ENCODE results near the gene CUX1. TPM values are rescaled to one million over a fixed set of nuclear protein-coding genes. Genes with fewer than 3 reads are reported as not detected.

Gene CUX1
- total RNA-seq, 1 donor from 2014 or later: 50.6 TPM

DNA sequence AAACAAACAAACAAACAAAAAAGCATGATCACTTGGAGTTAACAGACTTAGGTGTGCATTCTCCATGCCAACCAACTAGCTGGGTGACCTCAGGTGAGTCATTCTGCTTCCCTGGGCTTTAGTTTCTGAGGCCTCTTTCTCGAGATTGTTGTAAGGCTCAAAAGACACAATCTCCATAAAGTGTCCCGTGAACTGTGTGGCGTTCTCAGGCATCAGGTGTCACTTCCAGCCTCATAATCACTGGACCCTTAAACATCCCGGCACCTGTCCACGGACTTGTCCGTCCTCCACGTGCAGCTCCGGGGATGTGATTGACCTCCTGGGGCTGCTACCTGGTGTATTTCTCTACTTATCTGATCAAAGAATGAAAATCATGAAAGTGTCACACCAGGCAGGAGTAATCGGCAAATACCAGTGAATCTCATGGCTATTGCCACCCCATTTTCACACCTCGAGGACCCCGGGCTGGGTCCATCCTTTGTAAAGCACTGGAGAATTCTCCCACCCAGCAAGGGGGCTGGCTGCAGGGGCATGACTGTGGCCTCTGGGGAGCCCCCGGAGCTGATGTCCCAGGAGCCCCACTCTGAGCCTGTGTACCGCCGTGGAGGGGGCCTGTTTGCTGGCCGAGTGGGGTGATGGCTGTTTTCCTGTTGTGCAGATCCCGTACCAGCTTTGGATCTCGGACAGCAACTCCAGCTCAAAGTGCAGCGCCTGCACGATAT, 279.4 kb downstream of the CUX1 start:
- Mint-ChIP-seq H3K4me3 (ENCODE audit: unreplicated experiment) (no peak overlapping the region), H3K9me3 (ENCODE audit: unreplicated experiment) (no peaks in the 10 kb centered on the region), H3K4me1 (ENCODE audit: low read depth, unreplicated experiment) (peaks cover 4% of the 10 kb centered on the region), H3K36me3 (ENCODE audit: low read depth, unreplicated experiment) (peaks cover 12% of the 10 kb centered on the region), H3K27ac (ENCODE audit: unreplicated experiment) (no peak overlapping the region), H3K27me3 (ENCODE audit: low read depth, unreplicated experiment) (no peaks in the 10 kb centered on the region)
- no peak overlapping the region for H3K27ac ChIP-seq (ENCODE audit: low read depth, low read length)
- no peak for TF ChIP-seq EZH2 (IDR thresholded peaks at IDR 0.05; ENCODE audit: insufficient read depth, low read length)
- TF ChIP-seq CTCF (IDR thresholded peaks at IDR 0.05; ENCODE audit: insufficient read depth, low read depth, low read length): no peak
- no peak overlapping the region for H3K9ac ChIP-seq (ENCODE audit: low read length)
- no peak overlapping the region for H2AFZ ChIP-seq (ENCODE audit: low read depth, low read length)
- DNase-seq (ENCODE audit: low read depth) (no peak), FAIRE-seq (no peak)
- H3K79me2 ChIP-seq (ENCODE audit: insufficient read depth, low read length): no peaks in the 10 kb centered on the region
- no peak overlapping the region for H3K4me2 ChIP-seq (ENCODE audit: low read length)
- no peaks in the 10 kb centered on the region for H3K36me3 ChIP-seq (ENCODE audit: insufficient read depth, low read length)
- peaks cover 21% of the 10 kb centered on the region for H4K20me1 ChIP-seq (ENCODE audit: insufficient read depth, low read length)
- no peaks in the 10 kb centered on the region for H3K4me1 ChIP-seq (ENCODE audit: insufficient read depth, low read length)
- H3K27me3 ChIP-seq (ENCODE audit: insufficient read depth, low read length): no peaks in the 10 kb centered on the region
- no peaks in the 10 kb centered on the region for H3K9me3 ChIP-seq (ENCODE audit: insufficient read depth, low read depth, low read length)
- H3K4me3 ChIP-seq (ENCODE audit: insufficient read depth, low read depth, low read length): no peak overlapping the region

DNA sequence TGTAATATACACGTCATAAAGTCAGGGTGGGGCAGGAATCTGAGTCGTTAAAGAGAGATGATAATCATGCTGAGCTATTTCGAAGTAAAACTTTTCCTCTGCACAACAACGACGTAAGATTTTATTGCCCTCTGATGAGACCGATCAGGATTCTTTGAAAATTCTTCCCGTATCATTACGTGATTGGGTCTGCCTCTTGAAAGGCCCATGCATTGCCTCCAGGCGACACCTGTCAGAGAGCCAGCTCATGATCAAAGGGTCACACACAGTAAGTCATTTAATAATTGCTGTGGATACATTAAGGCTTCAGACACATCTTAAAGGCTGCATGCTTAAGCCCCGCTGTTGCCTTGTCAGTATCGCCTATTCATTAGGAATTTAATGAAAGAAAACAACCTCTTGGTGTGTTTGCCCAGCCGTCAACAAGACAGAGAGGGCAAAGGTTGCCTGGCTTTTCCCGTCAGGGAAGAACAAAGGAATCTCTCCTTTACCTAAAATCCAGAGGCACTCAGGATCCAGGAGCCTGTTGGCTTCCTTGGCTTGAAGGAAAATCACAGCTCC, 280.3 kb downstream of the CUX1 start:
- Histone ChIP-seq H3K9me3 (ENCODE audit: insufficient read depth, low read depth, low read length) (no peaks in the 10 kb centered on the region), H3K36me3 (ENCODE audit: insufficient read depth, low read length) (no peaks in the 10 kb centered on the region), H3K4me1 (ENCODE audit: insufficient read depth, low read length) (no peaks in the 10 kb centered on the region), H3K27me3 (ENCODE audit: insufficient read depth, low read length) (no peaks in the 10 kb centered on the region), H3K4me2 (ENCODE audit: low read length) (no peak overlapping the region), H3K4me3 (ENCODE audit: insufficient read depth, low read depth, low read length) (no peak overlapping the region), H3K79me2 (ENCODE audit: insufficient read depth, low read length) (no peaks in the 10 kb centered on the region), H3K9ac (ENCODE audit: low read length) (no peak overlapping the region), H3K27ac (ENCODE audit: low read depth, low read length) (no peak overlapping the region), H4K20me1 (ENCODE audit: insufficient read depth, low read length) (peaks cover 13% of the 10 kb centered on the region), H2AFZ (ENCODE audit: low read depth, low read length) (no peak overlapping the region)
- H3K4me1 Mint-ChIP-seq (ENCODE audit: low read depth, unreplicated experiment): peaks cover 4% of the 10 kb centered on the region
- H3K9me3 Mint-ChIP-seq (ENCODE audit: unreplicated experiment): no peaks in the 10 kb centered on the region
- no peak overlapping the region for H3K4me3 Mint-ChIP-seq (ENCODE audit: unreplicated experiment)
- H3K27ac Mint-ChIP-seq (ENCODE audit: unreplicated experiment): no peak overlapping the region
- TF ChIP-seq EZH2 (IDR thresholded peaks at IDR 0.05; ENCODE audit: insufficient read depth, low read length) (no peak), CTCF (IDR thresholded peaks at IDR 0.05; ENCODE audit: insufficient read depth, low read depth, low read length) (no peak)
- FAIRE-seq: no peak
- no peaks in the 10 kb centered on the region for H3K27me3 Mint-ChIP-seq (ENCODE audit: low read depth, unreplicated experiment)
- no peak for DNase-seq (ENCODE audit: low read depth)
- peaks cover 8% of the 10 kb centered on the region for H3K36me3 Mint-ChIP-seq (ENCODE audit: low read depth, unreplicated experiment)

DNA sequence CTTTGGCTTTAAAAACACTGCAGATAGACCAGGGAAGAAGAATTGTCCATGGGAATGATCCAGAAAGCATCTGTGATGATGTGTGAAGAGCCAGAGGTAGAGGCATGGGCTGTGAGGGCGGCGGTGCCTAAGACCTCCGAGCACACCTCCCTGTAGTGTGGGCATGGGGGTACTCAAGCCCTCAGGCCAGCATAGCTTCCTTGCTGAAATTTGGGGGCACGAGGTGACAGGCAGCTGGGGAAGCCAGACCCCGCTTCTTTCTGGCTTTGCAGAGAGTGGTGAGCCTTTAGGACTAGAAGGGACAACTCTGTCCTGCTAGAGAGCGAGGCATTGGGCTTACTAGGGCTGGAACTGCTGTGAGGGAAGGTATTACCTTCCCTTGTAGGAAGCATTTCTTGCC, 281.6 kb downstream of the CUX1 start:
- no peak overlapping the region for H3K27ac Mint-ChIP-seq (ENCODE audit: unreplicated experiment)
- H3K27me3 Mint-ChIP-seq (ENCODE audit: low read depth, unreplicated experiment): no peaks in the 10 kb centered on the region
- no peak overlapping the region for H3K4me2 ChIP-seq (ENCODE audit: low read length)

More for the DNA sequence above, 281.6 kb downstream of the CUX1 start:
- Histone ChIP-seq H3K36me3 (ENCODE audit: insufficient read depth, low read length) (no peaks in the 10 kb centered on the region), H3K27me3 (ENCODE audit: insufficient read depth, low read length) (no peaks in the 10 kb centered on the region), H3K4me3 (ENCODE audit: insufficient read depth, low read depth, low read length) (no peak overlapping the region), H3K9me3 (ENCODE audit: insufficient read depth, low read depth, low read length) (no peaks in the 10 kb centered on the region), H3K79me2 (ENCODE audit: insufficient read depth, low read length) (no peaks in the 10 kb centered on the region), H3K27ac (ENCODE audit: low read depth, low read length) (no peak overlapping the region), H3K9ac (ENCODE audit: low read length) (no peak overlapping the region), H2AFZ (ENCODE audit: low read depth, low read length) (no peak overlapping the region), H3K4me1 (ENCODE audit: insufficient read depth, low read length) (no peaks in the 10 kb centered on the region), H4K20me1 (ENCODE audit: insufficient read depth, low read length) (peaks cover 9% of the 10 kb centered on the region)
- Mint-ChIP-seq H3K36me3 (ENCODE audit: low read depth, unreplicated experiment) (peaks cover 12% of the 10 kb centered on the region), H3K4me1 (ENCODE audit: low read depth, unreplicated experiment) (peaks cover 4% of the 10 kb centered on the region), H3K4me3 (ENCODE audit: unreplicated experiment) (no peak overlapping the region), H3K9me3 (ENCODE audit: unreplicated experiment) (no peaks in the 10 kb centered on the region)
- DNase-seq (ENCODE audit: low read depth): no peak
- TF ChIP-seq EZH2 (IDR thresholded peaks at IDR 0.05; ENCODE audit: insufficient read depth, low read length) (no peak), CTCF (IDR thresholded peaks at IDR 0.05; ENCODE audit: insufficient read depth, low read depth, low read length) (no peak)
- FAIRE-seq: no peak

All from astrocyte (in vitro differentiated cells and primary cell).